ENCODE results near the gene WDR44. TPM values are rescaled to one million over a fixed set of nuclear protein-coding genes. Genes with fewer than 3 reads are reported as not detected.

WDR44 gene
- total and polyA plus RNA-seq, 10 of the 15 experiments (the other 5 are each of a cell fraction or from before 2014, with no cell fraction given) = 3.4 to 14.0 (median 11.6) TPM

DNA sequence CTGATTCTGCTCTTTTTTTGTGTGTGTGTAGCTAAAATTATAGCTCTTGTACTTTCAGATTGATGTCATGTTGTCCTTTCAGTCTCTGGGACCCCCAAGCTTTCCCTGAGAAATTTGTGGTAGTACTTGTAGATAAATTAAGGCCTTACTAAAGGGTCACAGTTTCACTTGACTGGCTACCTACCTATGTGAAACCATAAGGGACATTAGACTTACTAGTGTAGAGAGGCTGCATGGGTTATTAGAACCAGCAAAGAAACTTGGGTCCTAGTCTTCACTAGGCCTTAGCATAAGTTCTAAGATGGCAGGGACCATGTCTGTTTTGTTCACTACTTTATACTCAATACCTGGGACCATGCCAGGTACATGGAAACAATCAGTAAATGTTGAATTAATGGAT, 21.4 kb downstream of the WDR44 start (continued):
- TF ChIP-seq NFIC (IDR thresholded peaks at IDR 0.05; ENCODE audit: low read depth, low read length) = peak; percentile 56; the same call in 1 of the 2 replicates
- no peak for TF ChIP-seq POLR2AphosphoS2 (IDR thresholded peaks at IDR 0.05; ENCODE audit: low read depth, low read length)

DNA sequence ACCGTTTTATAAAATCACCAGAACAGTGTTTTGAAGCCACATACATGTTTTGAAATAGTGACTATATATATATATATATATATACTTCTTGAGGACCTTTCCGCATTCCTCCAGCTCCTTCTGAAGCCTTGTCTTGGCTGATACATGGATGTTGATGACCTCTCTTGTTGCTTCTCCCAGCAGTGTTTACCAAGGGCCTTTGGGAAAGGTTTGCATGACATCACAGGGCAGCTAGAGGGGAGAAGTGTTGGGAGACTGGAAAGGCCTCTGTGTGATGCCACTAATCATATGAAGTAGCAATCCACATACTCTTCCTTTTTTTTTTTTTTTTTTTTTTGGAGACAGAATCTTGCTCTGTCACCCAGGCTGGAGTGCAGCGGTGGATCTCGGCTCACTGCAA, 22.5 kb downstream of the WDR44 start:
- 92% methylated on average over 4 of the region's 4 CpGs for whole genome bisulfite sequencing (ENCODE audit: insufficient coverage, insufficient replicate concordance, low lambda C conversion rate, missing lambda C conversion rate)
- in situ Hi-C loops (cut with MboI) (no loop called here), intact Hi-C loops (cut with micrococcal nuclease; ENCODE audit: unreplicated experiment) (no loop called here)
- RAD21 ChIA-PET (ENCODE audit: unreplicated experiment) = no interaction called here
- no peak overlapping the region for H3K4me2 ChIP-seq (ENCODE audit: control insufficient read depth, insufficient read depth)
- ATAC-seq = no peak
- no TSS peak for BruUV-seq (replicated peaks)
- H3K27ac ChIP-seq (ENCODE audit: control insufficient read depth, insufficient read depth) = no peak overlapping the region
- no peaks in the 10 kb centered on the region for H3K4me1 ChIP-seq (ENCODE audit: control insufficient read depth, insufficient read depth, low read length)
- SMC1A ChIA-PET (ENCODE audit: uncharacterized antibody, unreplicated experiment) = no interaction called here
- CTCF ChIA-PET = no interaction called here
- no peaks in the 10 kb centered on the region for H4K20me1 ChIP-seq (ENCODE audit: control insufficient read depth, insufficient read depth)
- no peak overlapping the region for H2AFZ ChIP-seq (ENCODE audit: control insufficient read depth, low read depth, low read length)
- H3K79me2 ChIP-seq (ENCODE audit: control insufficient read depth, insufficient read depth, low read length) = no peaks in the 10 kb centered on the region; the same call in 1 of the 2 replicates
- POLR2A ChIA-PET = interaction anchor here (0.8 kb wide), 1 partner anchor 9 kb away, joined by 5 read pairs; no protein-coding TSS in a partner anchor
- DNase-seq (ENCODE audit: low read depth, low spot score) = no peak
- H3K4me3 ChIP-seq = no peak overlapping the region
- H3K9ac ChIP-seq (ENCODE audit: control insufficient read depth, insufficient read depth, low read length) = no peak overlapping the region
- H3K27me3 ChIP-seq (replicated peaks in 1 of 2; ENCODE audit: control insufficient read depth in 2 of 2, insufficient read depth in 2 of 2, low read length in 1 of 2) = no peaks in the 10 kb centered on the region
- H3K36me3 ChIP-seq (ENCODE audit: control insufficient read depth in 2 of 2, insufficient read depth in 2 of 2, low read length in 1 of 2) = no peaks in the 10 kb centered on the region; a peak in 1 of 4 replicates
- FAIRE-seq = no peak
- no peaks in the 10 kb centered on the region for H3K9me3 ChIP-seq (replicated peaks; ENCODE audit: control insufficient read depth, insufficient read depth, low read length)
- TF ChIP-seq MTA2 (IDR thresholded peaks at IDR 0.05; ENCODE audit: low read depth) (no peak), EED (IDR thresholded peaks at IDR 0.05; ENCODE audit: low read depth) (no peak)

DNA sequence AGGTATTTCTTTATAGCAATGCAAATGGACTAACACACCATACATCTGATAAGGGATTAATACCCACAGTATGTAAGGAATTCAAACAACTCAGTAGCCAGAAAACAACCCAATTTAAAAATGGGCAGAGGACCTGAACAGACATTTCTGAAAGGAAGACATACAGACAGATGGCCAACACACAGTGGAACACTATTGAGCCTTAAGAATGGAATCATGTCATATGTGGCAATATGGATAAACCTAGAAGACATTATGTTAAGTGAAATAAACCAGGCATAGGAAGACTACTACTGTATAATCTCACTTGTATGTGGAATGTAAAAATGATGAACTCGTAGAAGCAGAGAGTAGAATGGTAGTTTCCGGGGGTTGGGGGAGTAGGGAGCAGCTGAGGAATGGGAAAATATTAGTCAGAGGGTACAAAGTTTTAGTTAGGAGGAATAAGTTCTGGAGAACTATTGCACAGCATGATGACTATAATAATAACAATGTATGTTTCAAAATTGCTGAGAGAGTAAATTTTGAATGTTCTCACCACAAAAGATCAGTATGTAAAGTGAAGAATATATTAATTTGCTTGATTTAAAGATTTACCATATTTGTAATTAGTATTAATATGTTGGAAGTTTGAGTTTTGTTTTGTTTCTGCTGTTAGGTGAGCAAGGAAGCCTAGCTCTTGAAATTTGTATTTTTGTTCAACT, 25.2 kb downstream of the WDR44 start:
- no peak overlapping the region for H3K4me3 ChIP-seq
- no peak overlapping the region for H3K4me2 ChIP-seq (ENCODE audit: control insufficient read depth, insufficient read depth)
- H3K27me3 ChIP-seq (replicated peaks in 1 of 2; ENCODE audit: control insufficient read depth in 2 of 2, insufficient read depth in 2 of 2, low read length in 1 of 2) = no peaks in the 10 kb centered on the region
- no peaks in the 10 kb centered on the region; a peak in 1 of 4 replicates for H3K36me3 ChIP-seq (ENCODE audit: control insufficient read depth in 2 of 2, insufficient read depth in 2 of 2, low read length in 1 of 2)
- ChIA-PET RAD21 (ENCODE audit: unreplicated experiment) (no interaction called here), SMC1A (ENCODE audit: uncharacterized antibody, unreplicated experiment) (interaction anchor here (1.2 to 1.5 kb wide), 2 partner anchors 11 to 26 kb away, joined by 4 to 6 read pairs; partner anchors contain the start of gene WDR44), CTCF (interaction anchor here (0.7 to 1.3 kb wide), 3 partner anchors 11 to 523 kb away, joined by 3 to 6 read pairs (median 3); no protein-coding TSS in a partner anchor), POLR2A (no interaction called here)
- DNase-seq (ENCODE audit: low read depth, low spot score) = no peak
- H3K27ac ChIP-seq (ENCODE audit: control insufficient read depth, insufficient read depth) = no peak overlapping the region
- intact Hi-C loops (cut with micrococcal nuclease; ENCODE audit: unreplicated experiment) = no loop called here
- H4K20me1 ChIP-seq (ENCODE audit: control insufficient read depth, insufficient read depth) = no peaks in the 10 kb centered on the region
- no peak overlapping the region for H2AFZ ChIP-seq (ENCODE audit: control insufficient read depth, low read depth, low read length)
- no peak overlapping the region for H3K9ac ChIP-seq (ENCODE audit: control insufficient read depth, insufficient read depth, low read length)
- FAIRE-seq = no peak
- ATAC-seq = no peak
- H3K9me3 ChIP-seq (replicated peaks; ENCODE audit: control insufficient read depth, insufficient read depth, low read length) = no peaks in the 10 kb centered on the region
- 53% methylated on average over 2 of the region's 2 CpGs for WGBS (ENCODE audit: insufficient coverage, insufficient replicate concordance, low lambda C conversion rate, missing lambda C conversion rate)
- BruUV-seq (replicated peaks) = no TSS peak
- no peaks in the 10 kb centered on the region for H3K4me1 ChIP-seq (ENCODE audit: control insufficient read depth, insufficient read depth, low read length)
- no peaks in the 10 kb centered on the region for H3K79me2 ChIP-seq (ENCODE audit: control insufficient read depth, insufficient read depth, low read length)
- in situ Hi-C loops (cut with MboI) = no loop called here
- TF ChIP-seq MXI1 (IDR thresholded peaks at IDR 0.05; ENCODE audit: low read depth, low read length) = no peak
- TF ChIP-seq WRNIP1 (IDR thresholded peaks at IDR 0.05; ENCODE audit: borderline replicate concordance, low read depth, low read length) = no peak
- TF ChIP-seq TBL1XR1 (IDR thresholded peaks at IDR 0.05; ENCODE audit: low read depth, low read length) = no peak
- TF ChIP-seq HDGF (IDR thresholded peaks at IDR 0.05) = no peak
- TF ChIP-seq ZZZ3 (IDR thresholded peaks at IDR 0.05; ENCODE audit: control insufficient read depth, insufficient read length, low read depth) = no peak
- TF ChIP-seq CREM (IDR thresholded peaks at IDR 0.05; ENCODE audit: low read depth) = no peak
- TF ChIP-seq, protein P1, sequence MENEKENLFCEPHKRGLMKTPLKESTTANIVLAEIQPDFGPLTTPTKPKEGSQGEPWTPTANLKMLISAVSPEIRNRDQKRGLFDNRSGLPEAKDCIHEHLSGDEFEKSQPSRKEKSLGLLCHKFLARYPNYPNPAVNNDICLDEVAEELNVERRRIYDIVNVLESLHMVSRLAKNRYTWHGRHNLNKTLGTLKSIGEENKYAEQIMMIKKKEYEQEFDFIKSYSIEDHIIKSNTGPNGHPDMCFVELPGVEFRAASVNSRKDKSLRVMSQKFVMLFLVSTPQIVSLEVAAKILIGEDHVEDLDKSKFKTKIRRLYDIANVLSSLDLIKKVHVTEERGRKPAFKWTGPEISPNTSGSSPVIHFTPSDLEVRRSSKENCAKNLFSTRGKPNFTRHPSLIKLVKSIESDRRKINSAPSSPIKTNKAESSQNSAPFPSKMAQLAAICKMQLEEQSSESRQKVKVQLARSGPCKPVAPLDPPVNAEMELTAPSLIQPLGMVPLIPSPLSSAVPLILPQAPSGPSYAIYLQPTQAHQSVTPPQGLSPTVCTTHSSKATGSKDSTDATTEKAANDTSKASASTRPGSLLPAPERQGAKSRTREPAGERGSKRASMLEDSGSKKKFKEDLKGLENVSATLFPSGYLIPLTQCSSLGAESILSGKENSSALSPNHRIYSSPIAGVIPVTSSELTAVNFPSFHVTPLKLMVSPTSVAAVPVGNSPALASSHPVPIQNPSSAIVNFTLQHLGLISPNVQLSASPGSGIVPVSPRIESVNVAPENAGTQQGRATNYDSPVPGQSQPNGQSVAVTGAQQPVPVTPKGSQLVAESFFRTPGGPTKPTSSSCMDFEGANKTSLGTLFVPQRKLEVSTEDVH (IDR thresholded peaks at IDR 0.05; ENCODE audit: low read depth, partially characterized antibody) = no peak
- no peak for TF ChIP-seq JUND (IDR thresholded peaks at IDR 0.05; ENCODE audit: low read depth, low read length)

Measured in GM12878 (cell line).